SU-DHL-6 (cell line): Measurements from ENCODE around the gene MAP2K1.
"Not testable (repeated sequence)": the region's sequence is repeated elsewhere in the genome, so short reads cannot be mapped to it uniquely, and the experiment has no call there.

Experiments
- CTCF ChIP-seq: fragments of 200-600 bp; sonication (generic); IDR thresholded peaks from one replicate; pipeline ENCODE4 v1.5.1; 2017; ENCODE audit warnings: antibody characterized with exemption, mild to moderate bottlenecking, low read length, moderate library complexity; ENCODE audit not compliant: insufficient read depth, poor library complexity, severe bottlenecking
- EZH2phosphoT487 ChIP-seq: fragments of 200-600 bp; sonication (generic), shearing (Covaris generic); conservative IDR thresholded peaks from 2 replicates; pipeline ENCODE4 v1.6.1; 2018; ENCODE audit warnings: mild to moderate bottlenecking, antibody characterized with exemption, low read length, moderate library complexity, mixed read lengths

DNA sequence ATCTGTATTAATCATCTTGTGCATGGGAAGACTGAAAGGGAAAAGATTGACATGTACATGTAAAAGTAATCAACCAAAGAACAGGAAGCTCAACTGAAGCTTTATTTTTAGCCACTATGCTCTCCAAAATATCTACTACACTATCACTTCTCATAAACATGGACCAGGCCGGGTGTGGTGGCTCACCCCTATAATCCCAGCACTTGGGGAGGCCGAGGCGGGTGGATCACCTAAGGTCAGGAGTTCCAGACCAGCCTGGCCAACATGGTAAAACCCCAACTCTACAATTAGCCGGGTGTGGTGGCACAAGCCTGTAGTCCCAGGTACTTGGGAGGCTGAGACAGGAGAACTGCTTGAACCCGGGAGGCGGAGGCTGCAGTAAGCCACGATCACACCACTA lies 113.6 kb downstream of the MAP2K1 start:
- not testable (repeated sequence) for TF ChIP-seq EZH2phosphoT487, CTCF
